Upper lobe of right lung (tissue), 1 donor: ENCODE results near the gene PRDM16. TPM values are rescaled to one million over a fixed set of nuclear protein-coding genes. Genes with fewer than 3 reads are reported as not detected.

Experiments used
- ATAC-seq: fragments of 200-7000 bp; cut with Tn5 transposase; one replicate; pipeline ENCODE4 v1.9.1; 2020; ENCODE audit warnings: mild to moderate bottlenecking, moderate library complexity
- DNase-seq: peaks from one replicate; pipeline ENCODE4 v3.0.0-alpha.2; 2020
- H3K27ac ChIP-seq: fragments of 200-600 bp; one replicate; pipeline ENCODE4 v1.8.0; 2022
- H3K27me3 ChIP-seq: fragments of 200-600 bp; one replicate; pipeline ENCODE4 v1.8.0; 2022; ENCODE audit warnings: mild to moderate bottlenecking
- H3K36me3 ChIP-seq: fragments of 200-600 bp; one replicate; pipeline ENCODE4 v1.8.0; 2022
- H3K4me1 ChIP-seq: fragments of 200-600 bp; one replicate; pipeline ENCODE4 v1.8.0; 2022
- H3K4me3 ChIP-seq: fragments of 200-600 bp; one replicate; pipeline ENCODE4 v1.8.0; 2022; ENCODE audit warnings: mild to moderate bottlenecking
- H3K9me3 ChIP-seq: fragments of 200-600 bp; one replicate; pipeline ENCODE4 v1.8.0; 2022
- intact Hi-C: fragments of 100-400 bp; cut with DNase I; formaldehyde crosslinking; loops from one replicate; pipeline ENCODE4 v1.11.0; 2022
- total RNA-seq: library from RNA; stranded (reverse); fragmentation: NEBNext Ultra II Directional; extraction: Animal tissue kit (Norgen Biotek cat#: 25700); gene quantifications from one replicate; pipeline ENCODE4 v1.2.1, GENCODE V29; 2021
- TF ChIP-seq, protein P1 (sequence below): fragments of 200-600 bp; IDR thresholded peaks from one replicate; pipeline ENCODE4 v1.8.0; 2022; ENCODE audit warnings: antibody characterized with exemption
- donor health status: DM: no; HTN: yes; CAD: no; lungs with severe emphysema.

Gene PRDM16
- total RNA-seq, 1 donor from 2014 or later: 21.0 TPM

DNA sequence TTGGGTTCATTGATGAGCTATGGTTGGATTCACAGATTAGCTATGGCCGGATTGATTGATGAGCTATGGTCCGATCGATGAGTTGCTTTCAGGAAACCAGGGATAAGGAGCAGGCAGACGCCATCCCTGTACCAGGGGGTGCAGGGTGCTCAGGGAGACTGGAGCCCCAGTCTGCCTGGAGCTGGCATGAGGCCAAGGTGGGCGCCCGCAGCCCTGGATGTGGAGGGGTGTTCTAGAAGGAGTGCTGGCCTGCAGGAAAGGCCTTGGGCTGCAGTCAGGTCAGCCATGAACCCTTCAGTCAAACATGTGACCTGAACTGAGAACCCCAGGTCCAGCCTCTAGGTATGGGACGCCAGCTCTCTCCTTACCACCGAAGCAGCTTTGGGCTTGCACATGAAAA lies 212.7 kb downstream of the PRDM16 start:
- TF ChIP-seq, protein P1, sequence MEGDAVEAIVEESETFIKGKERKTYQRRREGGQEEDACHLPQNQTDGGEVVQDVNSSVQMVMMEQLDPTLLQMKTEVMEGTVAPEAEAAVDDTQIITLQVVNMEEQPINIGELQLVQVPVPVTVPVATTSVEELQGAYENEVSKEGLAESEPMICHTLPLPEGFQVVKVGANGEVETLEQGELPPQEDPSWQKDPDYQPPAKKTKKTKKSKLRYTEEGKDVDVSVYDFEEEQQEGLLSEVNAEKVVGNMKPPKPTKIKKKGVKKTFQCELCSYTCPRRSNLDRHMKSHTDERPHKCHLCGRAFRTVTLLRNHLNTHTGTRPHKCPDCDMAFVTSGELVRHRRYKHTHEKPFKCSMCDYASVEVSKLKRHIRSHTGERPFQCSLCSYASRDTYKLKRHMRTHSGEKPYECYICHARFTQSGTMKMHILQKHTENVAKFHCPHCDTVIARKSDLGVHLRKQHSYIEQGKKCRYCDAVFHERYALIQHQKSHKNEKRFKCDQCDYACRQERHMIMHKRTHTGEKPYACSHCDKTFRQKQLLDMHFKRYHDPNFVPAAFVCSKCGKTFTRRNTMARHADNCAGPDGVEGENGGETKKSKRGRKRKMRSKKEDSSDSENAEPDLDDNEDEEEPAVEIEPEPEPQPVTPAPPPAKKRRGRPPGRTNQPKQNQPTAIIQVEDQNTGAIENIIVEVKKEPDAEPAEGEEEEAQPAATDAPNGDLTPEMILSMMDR: no peak
- ATAC-seq (no peak), DNase-seq (no peak)
- H3K27me3 ChIP-seq: no peaks in the 10 kb centered on the region
- no peaks in the 10 kb centered on the region for H3K4me1 ChIP-seq
- H3K36me3 ChIP-seq: no peaks in the 10 kb centered on the region
- intact Hi-C loops: no loop called here
- H3K9me3 ChIP-seq: no peaks in the 10 kb centered on the region
- no peak overlapping the region for H3K4me3 ChIP-seq
- H3K27ac ChIP-seq: no peak overlapping the region

DNA sequence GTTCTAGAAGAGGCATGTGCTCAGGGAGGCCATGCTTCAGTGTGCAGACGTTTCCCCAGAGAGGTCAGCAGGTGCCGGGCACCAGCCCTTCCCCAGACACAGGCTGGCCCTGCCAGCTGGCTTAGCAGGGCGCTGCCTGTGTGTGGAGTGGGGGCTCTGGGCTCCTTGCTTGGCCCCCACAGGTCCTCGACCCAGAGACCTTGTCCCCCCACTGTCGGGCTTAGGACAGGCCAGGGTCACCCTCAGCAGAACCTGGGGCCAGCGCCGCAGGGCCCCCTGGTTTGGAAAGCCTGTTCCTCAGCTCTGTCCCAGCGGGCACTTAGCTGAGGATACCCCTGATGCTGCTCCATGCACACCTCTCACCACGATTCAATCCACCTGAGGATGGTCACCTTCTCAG lies 213.2 kb downstream of the PRDM16 start:
- intact Hi-C loops: no loop called here

DNA sequence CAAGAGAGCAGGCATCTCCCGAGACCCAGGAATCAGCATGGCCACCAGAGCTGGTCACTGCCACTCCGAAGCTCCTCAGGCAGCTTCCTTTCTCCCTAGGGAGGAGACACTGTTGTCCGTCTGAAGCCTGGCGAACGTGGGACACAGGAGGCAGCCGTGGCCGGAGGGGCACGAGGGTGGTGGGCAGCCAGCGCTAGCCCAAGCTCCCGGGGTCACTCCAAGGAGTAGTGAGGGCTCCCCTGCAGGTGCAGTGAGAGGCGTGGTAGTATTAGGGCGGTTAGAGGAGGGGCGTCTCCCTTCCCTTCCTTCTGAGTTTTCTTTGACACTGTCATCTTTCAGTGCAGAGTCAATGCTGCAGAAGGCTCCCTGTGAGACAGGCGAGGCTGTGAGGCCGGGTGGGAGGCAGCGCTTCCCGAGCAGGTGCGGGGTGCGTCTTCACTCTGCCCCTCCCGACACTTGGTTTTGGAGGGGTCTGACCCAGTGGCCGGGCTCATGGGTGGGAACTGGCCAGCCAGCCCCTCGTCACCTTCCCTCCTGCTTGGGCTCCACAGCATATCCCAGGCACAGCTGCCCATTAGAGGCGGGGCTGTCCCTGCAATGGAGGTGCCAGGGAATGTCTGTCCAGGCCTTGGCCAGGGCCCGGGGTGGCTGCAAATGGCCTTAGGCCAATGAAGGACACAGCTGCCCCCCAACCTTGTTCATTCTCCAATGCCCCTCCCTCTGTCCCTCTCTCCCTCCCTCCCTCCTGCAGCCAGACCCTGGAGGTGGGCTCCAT lies 213.8 kb downstream of the PRDM16 start:
- DNase-seq (no peak), ATAC-seq (no peak)
- H3K27me3 ChIP-seq: no peaks in the 10 kb centered on the region
- intact Hi-C loops: no loop called here
- no peak overlapping the region for H3K27ac ChIP-seq
- H3K4me3 ChIP-seq: no peak overlapping the region
- H3K4me1 ChIP-seq: no peaks in the 10 kb centered on the region
- no peaks in the 10 kb centered on the region for H3K36me3 ChIP-seq
- no peaks in the 10 kb centered on the region for H3K9me3 ChIP-seq
- TF ChIP-seq, protein P1: no peak

More for the DNA sequence above, 213.2 kb downstream of the PRDM16 start:
- Histone ChIP-seq H3K4me3 (no peak overlapping the region), H3K36me3 (no peaks in the 10 kb centered on the region), H3K9me3 (no peaks in the 10 kb centered on the region), H3K27ac (no peak overlapping the region), H3K27me3 (no peaks in the 10 kb centered on the region), H3K4me1 (no peaks in the 10 kb centered on the region)
- TF ChIP-seq, protein P1: no peak
- DNase-seq (no peak), ATAC-seq (no peak)

DNA sequence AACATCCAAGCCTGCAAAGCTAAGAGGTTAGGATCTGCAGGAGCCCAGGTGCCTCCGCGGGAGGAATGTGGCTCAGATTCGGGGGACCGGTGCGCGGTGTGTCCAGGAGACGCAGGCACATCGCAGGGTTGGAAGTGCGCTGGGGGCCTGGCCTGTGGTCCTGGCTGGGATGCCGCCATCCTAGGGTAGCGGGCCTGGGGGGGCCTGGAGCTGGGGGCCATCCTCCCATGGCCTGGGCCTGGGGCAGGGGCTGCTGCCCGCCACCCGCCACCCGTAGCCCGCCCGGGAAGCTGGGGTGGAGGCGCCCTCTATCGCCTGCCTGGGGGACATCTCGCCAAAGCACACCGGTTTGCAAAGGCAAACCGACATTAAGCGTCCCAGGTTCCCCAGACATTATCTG lies 214.8 kb downstream of the PRDM16 start:
- H3K36me3 ChIP-seq: no peaks in the 10 kb centered on the region
- no peak overlapping the region for H3K27ac ChIP-seq

DNA sequence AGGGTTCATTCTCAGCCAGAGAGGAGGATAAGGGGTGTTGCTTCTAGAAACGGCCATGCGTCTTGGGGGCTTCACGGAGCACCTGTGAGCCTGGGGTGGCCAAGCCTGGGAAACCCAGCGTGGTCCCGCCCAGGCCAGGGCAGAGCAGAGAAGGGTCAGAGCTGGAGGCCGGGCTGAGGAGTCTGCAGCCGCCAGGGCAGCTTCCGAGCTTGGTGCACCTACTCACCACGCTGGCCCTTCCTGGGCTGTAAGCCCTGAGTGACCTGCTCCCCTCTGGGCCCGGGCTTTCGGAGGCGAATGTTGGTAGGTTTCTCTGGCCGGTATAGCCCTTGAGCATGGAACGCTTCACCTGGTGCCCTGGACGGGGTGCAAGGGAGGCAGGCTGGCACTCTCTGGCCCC lies 215.7 kb downstream of the PRDM16 start:
- no peak for ATAC-seq
- no peaks in the 10 kb centered on the region for H3K27me3 ChIP-seq
- DNase-seq: no peak

More for the DNA sequence above, 214.8 kb downstream of the PRDM16 start:
- DNase-seq (peak; percentile 76), ATAC-seq (peak; percentile 65)
- Histone ChIP-seq H3K9me3 (no peaks in the 10 kb centered on the region), H3K27me3 (no peaks in the 10 kb centered on the region), H3K4me1 (no peaks in the 10 kb centered on the region), H3K4me3 (no peak overlapping the region)
- TF ChIP-seq, protein P1: peak; percentile 69
- intact Hi-C loops: no loop called here

More for the DNA sequence above, 215.7 kb downstream of the PRDM16 start:
- Histone ChIP-seq H3K4me3 (no peak overlapping the region), H3K9me3 (no peaks in the 10 kb centered on the region), H3K36me3 (no peaks in the 10 kb centered on the region), H3K4me1 (no peaks in the 10 kb centered on the region), H3K27ac (no peak overlapping the region)
- TF ChIP-seq, protein P1: no peak
- intact Hi-C loops: no loop called here
